ENCODE data around the gene INSM2. TPM values are rescaled to one million over a fixed set of nuclear protein-coding genes. Genes with fewer than 3 reads are reported as not detected.

Gene INSM2
- total and polyA plus RNA-seq, 2 of the 13 experiments (the other 11 are each of a cell fraction or from before 2014, with no cell fraction given), result not detected

DNA sequence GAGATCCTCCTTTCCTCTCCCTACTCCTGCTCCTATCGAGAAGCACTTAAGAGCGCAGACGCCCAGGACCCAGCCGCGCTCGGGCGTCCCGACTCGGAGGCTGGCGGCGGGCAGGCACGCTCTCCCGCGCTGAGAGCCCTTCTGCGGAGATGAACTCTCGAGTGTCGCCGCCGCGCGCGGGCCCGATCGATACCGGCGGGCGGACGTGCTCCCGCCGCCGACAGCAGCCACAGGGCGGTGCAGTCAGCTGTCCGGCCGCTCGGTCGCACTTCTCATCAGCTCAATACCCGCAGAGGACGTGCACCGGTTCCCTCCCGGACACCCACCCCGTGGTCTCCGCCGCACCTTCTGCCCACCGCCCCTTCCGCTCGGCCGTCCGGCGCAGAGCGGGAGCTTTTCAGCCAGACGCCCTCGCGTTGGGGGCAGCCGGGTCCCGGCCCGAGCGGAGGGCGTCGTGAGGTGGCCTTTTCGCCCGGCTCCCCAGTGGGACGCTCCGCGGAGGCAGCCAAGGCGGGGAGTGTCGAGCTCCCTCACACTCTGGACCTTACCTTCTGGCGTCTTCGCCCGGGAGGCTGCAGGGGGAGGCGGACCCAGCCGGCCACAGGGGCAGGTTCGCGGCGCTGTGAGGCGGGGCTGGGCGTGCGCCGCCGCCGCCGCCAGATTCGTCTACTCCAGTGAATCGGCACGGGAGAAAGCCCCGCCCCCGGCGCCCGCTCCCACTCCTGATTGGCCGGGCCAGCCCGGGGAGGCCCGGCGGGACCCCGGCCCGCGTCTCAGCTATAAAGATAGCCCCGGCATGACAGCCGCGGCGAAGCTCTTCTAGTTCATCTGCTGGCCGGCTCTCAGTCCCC lies at the start of gene INSM2 (continued):
- TF ChIP-seq ZHX2 (IDR thresholded peaks at IDR 0.05; ENCODE audit: low read depth) (peak; percentile 54; the same call in 1 of the 2 replicates), ZHX2 (CRISPR knock-in tag; IDR thresholded peaks at IDR 0.05; ENCODE audit: borderline replicate concordance) (no peak), MIER2 (CRISPR knock-in tag; IDR thresholded peaks at IDR 0.05) (peak; percentile 88), HINFP (CRISPR knock-in tag; IDR thresholded peaks at IDR 0.05; ENCODE audit: low read depth) (peak; percentile 84; the same call in 1 of the 2 replicates), GTF2F1 (IDR thresholded peaks at IDR 0.05; ENCODE audit: low read length) (0 out of 2 replicates have a peak, but pooled peaks have one; percentile 2), TARDBP (CRISPR knock-in tag; IDR thresholded peaks at IDR 0.05) (no peak), ZNF660 (CRISPR knock-in tag; IDR thresholded peaks at IDR 0.05; ENCODE audit: borderline replicate concordance, low read depth) (peak; percentile 93), ZNF501 (CRISPR knock-in tag; IDR thresholded peaks at IDR 0.05) (peak; percentile 79; the same call in 1 of the 2 replicates), MTERF4 (CRISPR knock-in tag; IDR thresholded peaks at IDR 0.05) (peak; percentile 96), NAIF1 (CRISPR knock-in tag; IDR thresholded peaks at IDR 0.05; ENCODE audit: borderline replicate concordance) (no peak), MAFF (IDR thresholded peaks at IDR 0.05; ENCODE audit: low read depth, low read length) (no peak), ZNF10 (CRISPR knock-in tag; IDR thresholded peaks at IDR 0.05; ENCODE audit: borderline replicate concordance, low read depth) (no peak), SPEN (CRISPR knock-in tag; IDR thresholded peaks at IDR 0.05; ENCODE audit: low read depth) (peak; percentile 83), NR2C2 (CRISPR knock-in tag; IDR thresholded peaks at IDR 0.05; ENCODE audit: borderline replicate concordance) (peak; percentile 61; the same call in 1 of the 2 replicates), STAT5B (CRISPR knock-in tag; IDR thresholded peaks at IDR 0.05) (peak; percentile 59; the same call in 1 of the 2 replicates), SP2 (CRISPR knock-in tag; IDR thresholded peaks at IDR 0.05) (no peak)
- TF ChIP-seq, protein P1, sequence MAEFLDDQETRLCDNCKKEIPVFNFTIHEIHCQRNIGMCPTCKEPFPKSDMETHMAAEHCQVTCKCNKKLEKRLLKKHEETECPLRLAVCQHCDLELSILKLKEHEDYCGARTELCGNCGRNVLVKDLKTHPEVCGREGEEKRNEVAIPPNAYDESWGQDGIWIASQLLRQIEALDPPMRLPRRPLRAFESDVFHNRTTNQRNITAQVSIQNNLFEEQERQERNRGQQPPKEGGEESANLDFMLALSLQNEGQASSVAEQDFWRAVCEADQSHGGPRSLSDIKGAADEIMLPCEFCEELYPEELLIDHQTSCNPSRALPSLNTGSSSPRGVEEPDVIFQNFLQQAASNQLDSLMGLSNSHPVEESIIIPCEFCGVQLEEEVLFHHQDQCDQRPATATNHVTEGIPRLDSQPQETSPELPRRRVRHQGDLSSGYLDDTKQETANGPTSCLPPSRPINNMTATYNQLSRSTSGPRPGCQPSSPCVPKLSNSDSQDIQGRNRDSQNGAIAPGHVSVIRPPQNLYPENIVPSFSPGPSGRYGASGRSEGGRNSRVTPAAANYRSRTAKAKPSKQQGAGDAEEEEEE (CRISPR knock-in tag; IDR thresholded peaks at IDR 0.05; ENCODE audit: borderline replicate concordance), result no peak

All from HepG2 (cell line).